ENCODE measurements around the gene AGAP1. TPM values are rescaled to one million over a fixed set of nuclear protein-coding genes. Genes with fewer than 3 reads are reported as not detected.

The AGAP1 gene
- polyA plus RNA-seq (2012; ENCODE audit: insufficient read length, low read depth), result 37.1 TPM

DNA sequence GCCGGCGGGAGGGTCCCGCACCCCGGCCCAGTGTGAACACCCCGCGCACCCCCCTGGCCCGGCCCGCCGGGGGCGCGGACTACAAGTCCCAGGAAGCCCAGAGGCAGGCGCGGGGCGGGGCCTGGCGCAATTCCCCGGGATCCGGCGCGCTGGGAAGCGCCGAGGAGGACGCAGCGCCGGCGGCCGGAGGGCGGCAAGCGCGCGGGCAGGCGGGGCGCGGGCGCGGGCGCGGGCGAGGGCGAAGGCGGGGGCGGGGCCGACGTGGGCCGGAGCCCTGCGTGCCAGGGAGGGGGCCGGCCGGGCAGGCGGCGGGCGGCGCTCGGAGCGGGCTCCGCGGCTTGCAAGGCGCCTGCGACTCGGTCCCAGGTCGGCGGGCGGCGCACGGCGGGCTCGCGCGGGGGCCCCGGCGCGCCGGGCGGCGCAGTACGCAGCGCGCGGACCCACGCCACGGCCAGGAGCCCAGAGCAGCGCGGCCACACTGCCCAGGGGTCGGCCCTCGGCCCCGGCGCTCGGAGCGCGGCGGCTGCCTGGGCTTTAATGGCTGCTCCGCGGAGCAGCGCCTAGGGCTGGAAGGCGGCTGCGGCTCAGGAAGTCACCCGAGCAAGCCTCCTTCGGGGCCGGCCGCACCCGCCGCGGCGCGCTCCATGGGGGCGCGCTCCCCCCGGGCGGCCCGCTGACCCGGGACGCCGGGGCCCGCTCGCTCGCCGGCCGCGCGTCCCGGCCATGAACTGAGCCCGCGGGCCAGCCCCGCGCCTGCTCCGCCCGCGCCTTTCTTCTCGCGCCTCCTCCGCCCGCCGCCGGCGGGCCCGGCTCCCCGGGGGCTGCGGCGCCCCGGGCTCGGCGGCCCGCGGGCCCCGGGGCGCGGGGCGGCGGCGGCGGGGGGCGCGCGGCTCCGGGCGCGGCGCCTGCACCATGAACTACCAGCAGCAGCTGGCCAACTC lies at the start of gene AGAP1:
TSS of gene AGAP1 (plus strand) at position 269 of the 941 bp plus-strand sequence.
- TF ChIP-seq TAF1 (IDR thresholded peaks at IDR 0.05; ENCODE audit: borderline replicate concordance, insufficient read depth, low read length), result 0 out of 2 replicates have a peak, but pooled peaks have one; percentile 30
- no peak for TF ChIP-seq FOXP2 (optimal IDR thresholded peaks at IDR 0.05; ENCODE audit: borderline replicate concordance, extremely low read depth, extremely low read length, insufficient read depth)
- TF ChIP-seq, protein P1, sequence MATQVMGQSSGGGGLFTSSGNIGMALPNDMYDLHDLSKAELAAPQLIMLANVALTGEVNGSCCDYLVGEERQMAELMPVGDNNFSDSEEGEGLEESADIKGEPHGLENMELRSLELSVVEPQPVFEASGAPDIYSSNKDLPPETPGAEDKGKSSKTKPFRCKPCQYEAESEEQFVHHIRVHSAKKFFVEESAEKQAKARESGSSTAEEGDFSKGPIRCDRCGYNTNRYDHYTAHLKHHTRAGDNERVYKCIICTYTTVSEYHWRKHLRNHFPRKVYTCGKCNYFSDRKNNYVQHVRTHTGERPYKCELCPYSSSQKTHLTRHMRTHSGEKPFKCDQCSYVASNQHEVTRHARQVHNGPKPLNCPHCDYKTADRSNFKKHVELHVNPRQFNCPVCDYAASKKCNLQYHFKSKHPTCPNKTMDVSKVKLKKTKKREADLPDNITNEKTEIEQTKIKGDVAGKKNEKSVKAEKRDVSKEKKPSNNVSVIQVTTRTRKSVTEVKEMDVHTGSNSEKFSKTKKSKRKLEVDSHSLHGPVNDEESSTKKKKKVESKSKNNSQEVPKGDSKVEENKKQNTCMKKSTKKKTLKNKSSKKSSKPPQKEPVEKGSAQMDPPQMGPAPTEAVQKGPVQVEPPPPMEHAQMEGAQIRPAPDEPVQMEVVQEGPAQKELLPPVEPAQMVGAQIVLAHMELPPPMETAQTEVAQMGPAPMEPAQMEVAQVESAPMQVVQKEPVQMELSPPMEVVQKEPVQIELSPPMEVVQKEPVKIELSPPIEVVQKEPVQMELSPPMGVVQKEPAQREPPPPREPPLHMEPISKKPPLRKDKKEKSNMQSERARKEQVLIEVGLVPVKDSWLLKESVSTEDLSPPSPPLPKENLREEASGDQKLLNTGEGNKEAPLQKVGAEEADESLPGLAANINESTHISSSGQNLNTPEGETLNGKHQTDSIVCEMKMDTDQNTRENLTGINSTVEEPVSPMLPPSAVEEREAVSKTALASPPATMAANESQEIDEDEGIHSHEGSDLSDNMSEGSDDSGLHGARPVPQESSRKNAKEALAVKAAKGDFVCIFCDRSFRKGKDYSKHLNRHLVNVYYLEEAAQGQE (IDR thresholded peaks at IDR 0.05; ENCODE audit: insufficient read depth in 1 of 2, low read depth in 2 of 2, low read length in 2 of 2), result no peak
- no peak for TF ChIP-seq SIN3A (IDR thresholded peaks at IDR 0.05; ENCODE audit: borderline replicate concordance, insufficient read depth, low read length)
- TF ChIP-seq POLR2AphosphoS5 (IDR thresholded peaks at IDR 0.05; ENCODE audit: low read depth, low read length), result no peak

- TF ChIP-seq SIN3A (IDR thresholded peaks at IDR 0.05; ENCODE audit: borderline replicate concordance, insufficient read depth, low read length), result no peak
- TF ChIP-seq, protein P1 (IDR thresholded peaks at IDR 0.05; ENCODE audit: insufficient read depth in 1 of 2, low read depth in 2 of 2, low read length in 2 of 2), result no peak
- TF ChIP-seq POLR2AphosphoS5 (IDR thresholded peaks at IDR 0.05; ENCODE audit: low read depth, low read length), result no peak
- TF ChIP-seq TAF1 (IDR thresholded peaks at IDR 0.05; ENCODE audit: borderline replicate concordance, insufficient read depth, low read length), result no peak
- TF ChIP-seq FOXP2 (optimal IDR thresholded peaks at IDR 0.05; ENCODE audit: borderline replicate concordance, extremely low read depth, extremely low read length, insufficient read depth), result no peak
Measured at GRCh38 chr2:235444101-235444597, 49.7 kb upstream of the AGAP1 start.

DNA sequence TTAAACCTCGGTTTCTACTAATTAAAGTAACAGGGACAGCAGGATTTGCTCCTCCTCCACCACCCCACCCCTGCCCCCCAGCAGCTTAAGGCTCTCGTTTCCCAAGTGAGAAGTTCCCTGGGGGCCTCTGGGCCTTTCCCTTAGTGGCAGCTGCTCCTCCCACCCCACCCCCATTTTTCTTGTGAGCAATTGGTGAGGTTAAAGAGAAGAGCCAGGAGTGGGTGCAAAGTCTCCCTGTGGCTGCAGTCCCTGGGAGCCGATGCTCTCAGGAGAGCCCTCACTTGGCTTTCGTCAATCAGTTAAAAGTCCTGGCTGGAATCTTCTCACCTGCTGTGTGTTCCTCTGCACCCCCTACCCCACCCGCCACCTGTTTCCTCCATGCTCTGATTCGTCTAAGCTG lies 48.7 kb upstream of the AGAP1 start:
- TF ChIP-seq FOXP2 (optimal IDR thresholded peaks at IDR 0.05; ENCODE audit: borderline replicate concordance, extremely low read depth, extremely low read length, insufficient read depth) (no peak), TAF1 (IDR thresholded peaks at IDR 0.05; ENCODE audit: borderline replicate concordance, insufficient read depth, low read length) (no peak), SIN3A (IDR thresholded peaks at IDR 0.05; ENCODE audit: borderline replicate concordance, insufficient read depth, low read length) (no peak), POLR2AphosphoS5 (IDR thresholded peaks at IDR 0.05; ENCODE audit: low read depth, low read length) (no peak)
- TF ChIP-seq, protein P1 (IDR thresholded peaks at IDR 0.05; ENCODE audit: insufficient read depth in 1 of 2, low read depth in 2 of 2, low read length in 2 of 2), result no peak

DNA sequence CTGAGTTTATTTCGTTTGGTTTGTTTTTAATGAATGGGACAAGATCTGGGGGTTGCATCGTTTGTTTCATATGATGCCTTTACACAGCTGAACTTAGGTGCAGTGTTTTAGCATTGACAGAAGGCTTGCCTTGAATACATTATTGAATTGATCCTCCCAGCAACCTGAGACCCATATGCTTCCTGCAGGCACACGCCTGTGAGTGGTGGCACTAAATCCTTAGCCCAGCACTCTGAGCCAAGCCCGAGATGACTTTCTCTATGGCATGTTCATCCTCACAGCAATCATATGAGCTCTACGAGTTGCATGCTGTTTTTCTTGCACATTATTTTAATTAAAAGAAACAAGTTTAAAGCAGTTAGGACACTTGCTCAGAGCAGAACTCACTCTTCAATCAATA lies 47.8 kb upstream of the AGAP1 start:
- TF ChIP-seq TAF1 (IDR thresholded peaks at IDR 0.05; ENCODE audit: borderline replicate concordance, insufficient read depth, low read length) (no peak), FOXP2 (optimal IDR thresholded peaks at IDR 0.05; ENCODE audit: borderline replicate concordance, extremely low read depth, extremely low read length, insufficient read depth) (no peak), SIN3A (IDR thresholded peaks at IDR 0.05; ENCODE audit: borderline replicate concordance, insufficient read depth, low read length) (no peak), POLR2AphosphoS5 (IDR thresholded peaks at IDR 0.05; ENCODE audit: low read depth, low read length) (no peak)
- TF ChIP-seq, protein P1 (IDR thresholded peaks at IDR 0.05; ENCODE audit: insufficient read depth in 1 of 2, low read depth in 2 of 2, low read length in 2 of 2), result no peak
